Activated naive CD8-positive, alpha-beta T cell treated with anti-CD3 and anti-CD28 coated beads, Interleukin-2, amount 50 U/mL, for 16 hours (primary cell): ENCODE results near the gene PRPF40A.

Experiments used
- DNase-seq: peaks from one replicate; pipeline ENCODE4 v3.0.0-alpha.2; 2020; ENCODE audit warnings: low read depth, low spot score

PRPF40A gene

GRCh38 chr2:152620208-152620607 lies 97.1 kb downstream of the PRPF40A start:
- DNase-seq, result no peak

GRCh38 chr2:152618193-152618564 lies 99.1 kb downstream of the PRPF40A start:
- no peak for DNase-seq

DNA sequence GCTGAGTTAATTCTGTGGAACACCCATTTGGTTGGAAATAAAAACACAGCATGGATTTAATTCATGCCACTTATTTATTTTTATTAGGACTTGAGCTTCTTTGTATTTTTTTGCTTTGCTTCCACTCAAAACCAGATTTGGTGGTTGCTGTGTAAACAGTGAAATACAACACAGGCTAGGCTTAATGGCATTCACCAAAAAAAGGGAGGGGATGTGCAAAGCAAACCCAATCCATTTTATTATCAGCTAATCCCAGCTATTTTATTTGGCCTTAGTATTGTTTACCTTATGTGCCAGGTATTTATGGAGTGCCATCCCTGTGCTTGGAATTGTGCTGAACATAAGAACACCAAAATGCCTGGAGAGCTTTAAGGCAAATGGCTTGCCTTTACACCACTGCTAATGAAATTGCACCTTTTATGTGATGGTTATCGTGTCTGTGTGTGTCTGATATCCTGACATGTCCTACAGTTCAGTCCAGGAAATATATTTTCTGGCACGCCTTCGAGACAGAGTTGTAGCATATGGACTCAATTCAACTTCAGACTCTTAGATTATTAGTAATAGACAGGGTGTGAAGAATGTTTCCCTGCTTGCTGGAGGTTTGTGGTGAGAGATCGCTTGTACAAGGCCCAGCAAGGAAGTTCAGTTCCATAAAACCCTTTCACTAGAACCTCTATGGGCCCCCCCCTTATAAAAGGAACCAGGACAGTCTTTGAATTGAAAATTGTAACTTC lies 99.6 kb downstream of the PRPF40A start:
- DNase-seq, result no peak

GRCh38 chr2:152615177-152615576 lies 102.1 kb downstream of the PRPF40A start:
- DNase-seq, result no peak

DNA sequence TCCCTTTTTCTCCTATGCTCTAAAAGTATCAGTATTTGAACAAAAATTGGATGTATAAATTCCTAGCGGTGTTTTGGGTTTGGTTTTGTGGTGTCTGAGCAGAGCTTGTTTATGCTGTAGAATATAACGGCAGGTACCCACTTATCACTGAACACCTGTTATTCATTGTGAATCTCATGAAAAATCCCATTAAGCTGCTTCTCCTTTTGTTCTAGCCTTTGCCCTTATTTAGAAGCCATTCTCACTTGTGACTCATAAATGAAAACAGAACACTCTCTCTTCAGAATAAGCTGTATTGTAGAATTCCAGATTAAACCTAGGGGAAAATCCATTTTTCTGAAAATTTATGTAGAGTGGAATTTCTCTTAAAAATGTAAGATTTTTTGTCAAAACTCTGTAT lies 104.0 kb downstream of the PRPF40A start:
- DNase-seq, result no peak

GRCh38 chr2:152611458-152612231 lies 105.6 kb downstream of the PRPF40A start:
- DNase-seq, result no peak

GRCh38 chr2:152609699-152610098 lies 107.6 kb downstream of the PRPF40A start:
- DNase-seq, result no peak

DNA sequence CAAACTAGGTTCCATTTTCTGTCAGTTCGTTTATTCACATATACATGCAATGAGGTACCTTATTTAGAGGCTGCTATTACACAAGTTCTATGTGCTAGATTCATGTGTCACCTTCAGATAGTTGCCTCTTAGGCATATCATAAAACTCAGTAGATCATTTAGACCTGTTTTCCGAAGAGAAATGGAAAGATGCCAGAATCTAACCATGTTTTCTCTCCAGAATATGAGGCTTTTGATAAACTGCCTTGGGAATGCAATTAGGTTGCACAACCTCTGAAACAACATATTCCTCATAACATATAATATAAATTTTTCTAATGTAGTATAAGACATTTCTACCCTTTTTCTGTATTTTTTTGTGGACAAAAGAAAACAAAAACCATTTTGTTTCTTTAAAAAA lies 108.1 kb downstream of the PRPF40A start:
- no peak for DNase-seq

DNA sequence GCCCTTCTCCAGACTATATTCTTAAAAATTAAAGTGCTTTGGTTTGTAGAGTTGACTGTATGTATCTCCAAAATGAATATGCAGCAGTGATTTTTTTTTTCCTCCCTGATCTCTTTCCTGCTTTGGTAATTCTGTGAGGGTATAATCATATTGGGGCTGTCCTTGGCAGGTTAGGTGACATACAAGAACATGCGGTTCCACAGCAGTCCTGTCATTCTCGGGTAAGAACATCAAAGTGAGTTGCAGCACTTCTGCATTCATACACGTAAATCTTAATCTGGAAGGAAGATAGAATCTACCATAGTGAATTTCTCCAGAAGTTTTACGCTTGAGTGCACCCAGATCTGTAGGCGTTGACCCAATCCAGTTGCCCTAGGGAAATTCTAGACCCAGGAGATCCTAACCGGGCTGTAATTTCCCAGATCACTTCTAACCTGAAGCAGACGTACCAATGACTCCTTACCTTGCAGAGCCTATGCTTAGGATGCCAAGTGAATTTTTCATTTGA lies 109.4 kb downstream of the PRPF40A start:
- DNase-seq, result no peak

DNA sequence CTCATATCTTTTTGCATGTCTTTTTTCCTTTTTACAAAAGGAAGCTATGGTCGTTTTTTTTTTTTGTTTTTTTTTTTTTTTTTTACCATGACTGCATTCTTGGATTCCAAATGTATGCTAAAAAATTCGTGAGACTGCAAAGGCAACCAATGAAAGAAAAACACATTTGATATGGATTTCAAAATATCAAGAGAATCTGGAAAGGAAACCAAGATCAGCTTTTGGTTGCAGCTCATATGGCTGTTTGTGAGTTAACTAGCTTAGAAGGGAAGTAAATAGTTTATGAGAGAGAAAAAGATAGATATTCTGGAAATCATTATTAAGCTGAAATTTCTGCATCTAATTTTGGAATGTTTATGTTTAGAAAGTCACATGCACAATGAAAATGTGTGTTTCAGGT lies 110.3 kb downstream of the PRPF40A start:
- DNase-seq, result no peak

DNA sequence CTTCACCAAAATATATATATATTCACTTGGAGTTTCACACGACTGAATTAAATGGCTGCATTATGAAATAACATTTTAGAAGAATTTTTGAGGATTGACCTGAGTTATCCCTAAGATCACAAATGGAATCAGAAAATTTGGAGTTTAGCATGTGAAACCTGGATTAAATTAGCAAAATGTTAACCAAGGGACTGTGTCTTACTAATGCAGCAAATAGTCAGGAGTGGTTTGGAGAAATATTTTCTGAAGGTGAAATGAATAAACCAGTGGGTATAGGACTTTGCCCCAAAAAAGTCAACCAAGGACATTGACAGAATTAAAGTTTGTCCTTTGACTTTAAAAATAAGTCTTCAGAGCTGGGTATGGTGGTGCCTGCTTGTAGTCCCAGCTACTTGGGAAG lies 111.2 kb downstream of the PRPF40A start:
- DNase-seq, result no peak

DNA sequence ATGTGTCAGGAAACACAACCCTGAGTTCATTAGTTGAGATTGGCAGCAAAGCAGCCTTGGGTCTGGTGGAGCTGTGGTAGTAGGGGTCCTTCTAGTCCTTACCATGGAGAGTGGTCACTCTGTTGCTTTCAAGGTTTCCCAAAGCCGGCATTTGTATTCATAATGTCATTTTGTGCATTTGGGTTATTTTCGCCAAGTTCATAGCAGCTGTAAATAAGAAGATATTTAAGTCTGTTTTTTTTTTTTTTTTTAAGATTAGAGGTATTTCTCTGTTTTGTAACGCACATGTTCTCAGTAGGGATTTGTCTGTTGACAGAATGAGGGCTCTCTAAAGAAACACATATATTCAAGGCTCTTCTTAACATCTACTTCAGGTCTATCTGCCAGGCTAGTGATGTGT lies 114.1 kb downstream of the PRPF40A start:
- no peak for DNase-seq

DNA sequence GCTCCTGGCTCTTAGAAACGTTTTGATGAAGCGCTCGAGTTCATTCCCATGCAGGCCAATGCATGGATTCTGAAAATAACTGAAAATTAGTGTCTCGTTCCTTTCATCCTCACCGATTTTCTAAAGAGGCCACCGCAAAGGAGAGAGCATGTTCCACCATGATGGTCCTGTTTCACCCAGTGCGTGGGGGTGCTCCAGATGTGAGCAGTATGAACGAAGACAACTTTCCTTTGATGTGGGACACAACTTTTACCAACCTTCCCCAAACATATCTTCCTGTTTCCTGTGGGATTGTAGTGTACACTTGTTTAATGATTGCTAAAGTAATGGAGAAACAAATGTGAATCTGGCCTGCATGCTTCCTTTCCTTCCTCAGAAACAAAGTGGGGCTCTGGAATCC lies 114.5 kb downstream of the PRPF40A start:
- DNase-seq, result no peak
